Skeletal muscle tissue (tissue), 4 donors: ENCODE data around the gene INPP5D. TPM values are rescaled to one million over a fixed set of nuclear protein-coding genes. Genes with fewer than 3 reads are reported as not detected.

Experiments
- H3K27ac ChIP-seq: one replicate; pipeline ENCODE4 v1.7.0; 2013; ENCODE audit warnings: mild to moderate bottlenecking, low read depth, low read length, inconsistent platforms
- H3K27me3 ChIP-seq, 3 donors: one replicate each; pipeline ENCODE4 v1.7.0; 2013; ENCODE audit warnings: low read length in 3 of 3; ENCODE audit not compliant: control insufficient read depth in 3 of 3, insufficient read depth in 3 of 3
- H3K36me3 ChIP-seq, 3 donors: one replicate each; pipeline ENCODE4 v1.7.0; 2013; ENCODE audit warnings: low read length in 3 of 3; ENCODE audit not compliant: control insufficient read depth in 3 of 3, insufficient read depth in 3 of 3
- H3K4me1 ChIP-seq, 3 donors: one replicate each; pipeline ENCODE4 v1.7.0; 2013; ENCODE audit warnings: low read length in 3 of 3, mild to moderate bottlenecking in 3 of 3; ENCODE audit not compliant: control insufficient read depth in 3 of 3, insufficient read depth in 3 of 3
- H3K4me3 ChIP-seq, 3 donors: one replicate each; pipeline ENCODE4 v1.7.0; 2013; ENCODE audit warnings: low read length in 3 of 3
- H3K9ac ChIP-seq, 3 donors: one replicate each; pipeline ENCODE4 v1.7.0; 2013; ENCODE audit warnings: low read length in 3 of 3, mild to moderate bottlenecking in 3 of 3, moderate library complexity in 2 of 3, low read depth in 1 of 3
- H3K9me3 ChIP-seq, 3 donors: one replicate each; pipeline ENCODE4 v1.7.0; 2013; ENCODE audit warnings: low read length in 3 of 3; ENCODE audit not compliant: control insufficient read depth in 3 of 3
- total RNA-seq: library from RNA; depleted of rRNA; stranded (reverse); fragments of >200 nt; gene quantifications from one replicate; pipeline ENCODE4 v1.2.3, GENCODE V29; 2014
- donor health status: Osteomylitis.

INPP5D gene
- 8.4 TPM for total RNA-seq

DNA sequence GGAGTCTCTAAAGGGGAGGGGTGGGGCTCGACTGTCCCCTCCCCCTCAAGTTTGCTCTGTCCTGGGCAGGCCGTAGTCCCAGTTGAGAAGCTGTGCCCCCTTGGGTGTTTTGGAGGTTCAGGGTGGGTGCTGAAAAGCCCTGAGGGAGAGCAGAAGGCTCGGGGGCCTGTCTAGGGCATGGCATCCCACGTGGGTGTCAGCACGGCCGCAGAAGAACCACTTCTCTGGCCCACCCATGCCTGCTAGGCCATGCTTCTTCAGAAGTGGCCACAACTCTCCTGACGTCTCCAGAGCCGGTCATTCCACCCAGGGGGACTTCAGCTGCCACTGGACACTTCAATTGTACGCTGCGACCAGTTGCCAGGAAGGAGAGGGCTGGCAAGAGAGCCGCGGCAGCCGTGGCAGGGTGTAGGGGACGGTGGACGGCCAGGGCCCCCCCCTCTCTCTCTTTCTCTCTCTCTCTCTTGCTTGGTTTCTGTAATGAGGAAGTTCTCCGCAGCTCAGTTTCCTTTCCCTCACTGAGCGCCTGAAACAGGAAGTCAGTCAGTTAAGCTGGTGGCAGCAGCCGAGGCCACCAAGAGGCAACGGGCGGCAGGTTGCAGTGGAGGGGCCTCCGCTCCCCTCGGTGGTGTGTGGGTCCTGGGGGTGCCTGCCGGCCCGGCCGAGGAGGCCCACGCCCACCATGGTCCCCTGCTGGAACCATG is at the start of gene INPP5D:
Gene INPP5D (plus strand): TSS at position 546 of the 704 bp plus-strand sequence. CDS start 137 bp downstream, at position 683.
- H3K4me1 ChIP-seq: peaks cover 24 to 36% (median 34%) of the 10 kb centered on the region in 3 donors
- H3K9ac ChIP-seq: peak within 1 kb of the TSS; percentile 47 to 66 (median 59)
- peak within 1 kb of the TSS; percentile 72 for H3K27ac ChIP-seq
- H3K36me3 ChIP-seq: no peaks in the 10 kb centered on the region
- H3K4me3 ChIP-seq: peak within 1 kb of the TSS; percentile 64 to 67 (median 66)
- H3K27me3 ChIP-seq: no peaks in the 10 kb centered on the region
- no peaks in the 10 kb centered on the region for H3K9me3 ChIP-seq

GRCh38 chr2:233010569-233011267 is 49.4 kb upstream of the INPP5D start:
- no peaks in the 10 kb centered on the region for H3K36me3 ChIP-seq
- no peaks in the 10 kb centered on the region for H3K27me3 ChIP-seq
- H3K9ac ChIP-seq: no peak overlapping the region
- no peak overlapping the region for H3K27ac ChIP-seq
- H3K4me1 ChIP-seq: no peaks in the 10 kb centered on the region
- H3K4me3 ChIP-seq: no peak overlapping the region
- no peaks in the 10 kb centered on the region for H3K9me3 ChIP-seq

DNA sequence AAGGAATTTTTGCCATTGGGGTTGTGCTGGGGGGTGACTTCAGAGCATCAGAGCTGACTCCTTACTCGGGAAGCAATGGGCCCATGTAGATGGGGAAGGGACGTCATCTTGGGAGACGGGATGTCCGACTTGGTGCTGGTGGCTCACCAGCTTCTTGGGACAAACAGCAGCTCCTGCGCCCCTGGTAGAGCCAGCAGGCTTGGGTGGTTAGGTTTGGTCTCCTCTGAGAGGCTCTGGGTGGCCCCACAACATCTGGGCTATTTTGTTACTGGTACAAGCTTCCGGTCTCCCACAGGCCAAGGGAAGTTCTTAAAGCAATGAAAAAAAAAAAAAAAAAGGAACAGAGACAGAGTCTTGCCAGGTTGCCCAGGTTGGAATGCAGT is 48.9 kb upstream of the INPP5D start:
- H3K27ac ChIP-seq: no peak overlapping the region
- no peaks in the 10 kb centered on the region for H3K4me1 ChIP-seq
- H3K4me3 ChIP-seq: no peak overlapping the region
- no peaks in the 10 kb centered on the region for H3K36me3 ChIP-seq
- no peaks in the 10 kb centered on the region for H3K27me3 ChIP-seq
- no peak overlapping the region for H3K9ac ChIP-seq
- no peaks in the 10 kb centered on the region for H3K9me3 ChIP-seq

- H3K9ac ChIP-seq: no peak overlapping the region
- no peak overlapping the region for H3K27ac ChIP-seq
- no peaks in the 10 kb centered on the region for H3K4me1 ChIP-seq
- H3K27me3 ChIP-seq: no peaks in the 10 kb centered on the region
- no peak overlapping the region for H3K4me3 ChIP-seq
- H3K36me3 ChIP-seq: no peaks in the 10 kb centered on the region
- H3K9me3 ChIP-seq: no peaks in the 10 kb centered on the region
Measured at GRCh38 chr2:233011702-233012131, 48.4 kb upstream of the INPP5D start.

DNA sequence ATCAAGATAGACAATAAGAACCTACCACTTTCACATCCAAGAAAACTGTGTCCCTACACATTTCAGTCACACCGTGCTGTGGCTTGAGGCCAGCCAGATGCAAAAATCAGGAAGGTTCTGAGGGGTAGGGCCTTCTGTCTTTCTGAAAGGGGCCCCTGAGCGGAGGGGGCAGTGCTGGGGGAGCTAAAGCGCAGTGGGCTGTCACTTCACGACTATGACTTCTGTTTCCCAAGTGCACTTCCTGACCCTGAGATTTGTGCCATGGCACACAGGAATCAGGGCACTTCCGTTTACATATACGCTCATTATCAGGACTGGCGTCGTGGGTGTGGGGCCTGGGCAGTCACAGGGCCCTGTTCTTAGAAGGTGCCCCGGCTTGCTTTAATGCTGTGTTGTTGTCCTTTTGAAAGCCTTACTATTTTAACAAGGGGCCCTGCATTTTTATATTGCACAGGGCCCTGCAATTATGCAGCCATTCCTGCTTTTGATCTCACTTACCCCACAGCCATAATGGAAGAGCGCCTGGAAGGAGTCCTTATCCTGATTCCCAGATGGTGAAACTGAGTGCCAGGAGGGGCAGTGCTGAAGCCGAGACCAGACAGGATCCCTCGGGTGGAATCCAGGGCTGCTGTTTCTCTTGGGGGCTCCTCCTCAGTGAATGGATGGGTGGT is 47.7 kb upstream of the INPP5D start:
- H3K4me3 ChIP-seq: no peak overlapping the region
- H3K36me3 ChIP-seq: no peaks in the 10 kb centered on the region
- H3K9ac ChIP-seq: no peak overlapping the region
- H3K4me1 ChIP-seq: no peaks in the 10 kb centered on the region
- H3K27ac ChIP-seq: no peak overlapping the region
- no peaks in the 10 kb centered on the region for H3K27me3 ChIP-seq
- H3K9me3 ChIP-seq: no peaks in the 10 kb centered on the region

DNA sequence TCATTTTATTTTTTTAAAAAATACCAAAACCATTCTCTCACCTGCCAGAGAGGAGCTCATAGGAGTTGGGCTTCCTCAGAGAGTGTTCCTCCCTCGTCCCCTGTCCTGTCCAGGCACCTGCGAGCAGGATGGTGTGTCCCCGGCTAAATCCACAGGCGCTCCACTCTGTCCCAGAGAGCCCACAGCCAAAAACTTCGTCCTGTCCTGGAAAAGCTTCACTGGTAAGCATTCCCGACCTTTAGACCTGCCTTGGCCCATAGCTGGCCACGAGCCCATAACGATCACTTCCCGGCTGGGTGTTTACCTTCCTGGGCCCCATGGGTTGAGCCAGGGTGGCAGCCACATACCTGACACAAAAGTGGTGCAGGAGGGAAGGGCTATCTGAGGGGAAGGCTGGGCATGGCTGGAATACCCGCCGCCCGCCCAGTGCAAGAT is 47.1 kb upstream of the INPP5D start, which contains the start of gene NGEF:
Gene NGEF (minus strand): TSS at position 230 of the 435 bp plus-strand sequence. CDS start 38,366 bp downstream, outside the sequence.
- no peak within 1 kb of the TSS for H3K4me3 ChIP-seq
- no peaks in the 10 kb centered on the region for H3K36me3 ChIP-seq
- H3K27me3 ChIP-seq: no peaks in the 10 kb centered on the region
- no peaks in the 10 kb centered on the region for H3K9me3 ChIP-seq
- no peak within 1 kb of the TSS for H3K9ac ChIP-seq
- no peak within 1 kb of the TSS for H3K27ac ChIP-seq
- no peaks in the 10 kb centered on the region for H3K4me1 ChIP-seq

- no peak overlapping the region for H3K27ac ChIP-seq
- H3K9me3 ChIP-seq: no peaks in the 10 kb centered on the region
- H3K27me3 ChIP-seq: no peaks in the 10 kb centered on the region
- H3K9ac ChIP-seq: no peak overlapping the region
- no peak overlapping the region for H3K4me3 ChIP-seq
- no peaks in the 10 kb centered on the region for H3K36me3 ChIP-seq
- H3K4me1 ChIP-seq: no peaks in the 10 kb centered on the region
Measured at GRCh38 chr2:233013650-233014049, 46.5 kb upstream of the INPP5D start.

DNA sequence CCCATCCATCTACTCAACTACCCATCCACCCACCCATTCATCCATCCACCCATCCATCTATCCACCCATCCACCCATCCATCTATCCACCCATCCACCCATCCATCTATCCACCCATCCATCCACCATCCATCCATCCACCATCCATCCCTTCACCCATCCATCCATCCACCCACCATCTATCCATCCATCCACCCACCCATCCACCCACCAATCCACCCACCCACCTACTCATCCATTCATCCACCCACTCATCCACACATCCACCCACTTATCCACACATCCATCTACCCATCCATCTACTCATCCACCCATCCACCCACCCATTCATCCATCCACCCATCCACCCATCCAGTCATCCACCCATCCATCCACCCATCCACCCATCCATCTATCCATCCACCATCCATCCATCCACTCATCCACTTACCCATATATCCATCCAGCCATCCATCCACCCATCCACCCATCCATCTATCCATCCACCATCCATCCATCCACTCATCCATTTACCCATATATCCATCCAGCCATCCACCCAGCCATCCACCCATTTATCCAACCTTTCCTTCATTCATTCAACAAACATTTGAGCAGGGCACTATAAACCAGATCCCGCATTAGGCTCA is 45.0 kb upstream of the INPP5D start:
- H3K36me3 ChIP-seq: no peaks in the 10 kb centered on the region
- no peak overlapping the region for H3K27ac ChIP-seq
- H3K4me3 ChIP-seq: no peak overlapping the region
- H3K4me1 ChIP-seq: no peaks in the 10 kb centered on the region
- H3K9me3 ChIP-seq: no peaks in the 10 kb centered on the region
- H3K27me3 ChIP-seq: no peaks in the 10 kb centered on the region
- no peak overlapping the region for H3K9ac ChIP-seq

GRCh38 chr2:233017947-233018346 is 42.2 kb upstream of the INPP5D start:
- Histone ChIP-seq H3K36me3 (no peaks in the 10 kb centered on the region), H3K9me3 (no peaks in the 10 kb centered on the region), H3K9ac (no peak overlapping the region), H3K27me3 (no peaks in the 10 kb centered on the region), H3K27ac (no peak overlapping the region), H3K4me3 (no peak overlapping the region), H3K4me1 (no peaks in the 10 kb centered on the region)
